MM.1S (cell line): ENCODE data around the gene RBM12.

ENCODE experiments used
- DNase-seq: peaks from one replicate; pipeline ENCODE4 v3.0.0-alpha.2; 2015
- H2AFZ ChIP-seq: fragments of 300-600 bp; sonication (generic); 2 replicates; pipeline ENCODE4 v1.6.0; 2016; ENCODE audit warnings: antibody characterized with exemption, low read length
- H3F3A ChIP-seq: fragments of 300-600 bp; sonication (generic); 2 replicates; pipeline ENCODE4 v1.6.1; 2016; ENCODE audit warnings: mild to moderate bottlenecking, antibody characterized with exemption, low read length, moderate library complexity, mixed read lengths; ENCODE audit not compliant: insufficient read depth
- H3K27ac ChIP-seq: fragments of 300-600 bp; sonication (generic); 2 replicates; pipeline ENCODE4 v1.5.1; 2016; ENCODE audit warnings: mild to moderate bottlenecking, low read length
- H3K27me3 ChIP-seq: fragments of 300-600 bp; sonication (generic); replicated peaks from 2 replicates; pipeline ENCODE4 v1.6.0; 2016; ENCODE audit warnings: low read length; ENCODE audit not compliant: insufficient read depth
- H3K36me3 ChIP-seq: fragments of 300-600 bp; sonication (generic); replicated peaks from 2 replicates; pipeline ENCODE4 v1.6.1; 2016; ENCODE audit warnings: mild to moderate bottlenecking, low read length, mixed read lengths; ENCODE audit not compliant: insufficient read depth
- H3K4me1 ChIP-seq: fragments of 300-600 bp; sonication (generic); 2 replicates; pipeline ENCODE4 v1.6.1; 2016; ENCODE audit warnings: low read length, mixed read lengths
- H3K4me2 ChIP-seq: fragments of 300-600 bp; sonication (generic); 2 replicates; pipeline ENCODE4 v1.6.0; 2016; ENCODE audit warnings: low read depth, low read length
- H3K4me3 ChIP-seq: fragments of 300-600 bp; sonication (generic); 2 replicates; pipeline ENCODE4 v1.5.1; 2016; ENCODE audit warnings: low read length, mixed read lengths
- H3K79me2 ChIP-seq: fragments of 300-600 bp; sonication (generic); 2 replicates; pipeline ENCODE4 v1.6.1; 2016; ENCODE audit warnings: mixed run types, low read length, mixed read lengths
- H3K9ac ChIP-seq: fragments of 300-600 bp; sonication (generic); 2 replicates; pipeline ENCODE4 v1.6.1; 2016; ENCODE audit warnings: low read length, mixed read lengths
- H3K9me2 ChIP-seq: fragments of 300-600 bp; sonication (generic); replicated peaks from 2 replicates; pipeline ENCODE4 v1.6.1; 2016; ENCODE audit warnings: mild to moderate bottlenecking, low read length, mixed read lengths; ENCODE audit not compliant: insufficient read depth
- H3K9me3 ChIP-seq: fragments of 300-600 bp; sonication (generic); replicated peaks from 2 replicates; pipeline ENCODE4 v1.6.1; 2016; ENCODE audit warnings: mild to moderate bottlenecking, low read length, mixed read lengths; ENCODE audit not compliant: insufficient read depth
- H4K20me1 ChIP-seq: fragments of 300-600 bp; sonication (generic); 2 replicates; pipeline ENCODE4 v1.6.1; 2016; ENCODE audit warnings: mild to moderate bottlenecking, low read length, moderate library complexity, mixed read lengths; ENCODE audit not compliant: insufficient read depth
- EZH2 ChIP-seq: fragments of 300-600 bp; sonication (generic); optimal IDR thresholded peaks from 2 replicates; pipeline ENCODE3; 2017; ENCODE audit warnings: low read depth, mild to moderate bottlenecking, antibody characterized with exemption, low read length, mixed read lengths
- EZH2phosphoT487 ChIP-seq: fragments of 300-600 bp; sonication (generic); IDR thresholded peaks from 2 replicates; pipeline ENCODE4 v1.6.1; 2018; ENCODE audit warnings: antibody characterized with exemption, low read length
- TF ChIP-seq, protein P1 (sequence below): fragments of 300-600 bp; sonication (generic); IDR thresholded peaks from 2 replicates; pipeline ENCODE4 v1.5.1; 2016; ENCODE audit warnings: antibody characterized with exemption, low read length, mixed read lengths

RBM12 gene

GRCh38 chr20:35673884-35674283 lies 9.2 kb upstream of the RBM12 start:
- TF ChIP-seq EZH2 = no peak
- TF ChIP-seq, protein P1, sequence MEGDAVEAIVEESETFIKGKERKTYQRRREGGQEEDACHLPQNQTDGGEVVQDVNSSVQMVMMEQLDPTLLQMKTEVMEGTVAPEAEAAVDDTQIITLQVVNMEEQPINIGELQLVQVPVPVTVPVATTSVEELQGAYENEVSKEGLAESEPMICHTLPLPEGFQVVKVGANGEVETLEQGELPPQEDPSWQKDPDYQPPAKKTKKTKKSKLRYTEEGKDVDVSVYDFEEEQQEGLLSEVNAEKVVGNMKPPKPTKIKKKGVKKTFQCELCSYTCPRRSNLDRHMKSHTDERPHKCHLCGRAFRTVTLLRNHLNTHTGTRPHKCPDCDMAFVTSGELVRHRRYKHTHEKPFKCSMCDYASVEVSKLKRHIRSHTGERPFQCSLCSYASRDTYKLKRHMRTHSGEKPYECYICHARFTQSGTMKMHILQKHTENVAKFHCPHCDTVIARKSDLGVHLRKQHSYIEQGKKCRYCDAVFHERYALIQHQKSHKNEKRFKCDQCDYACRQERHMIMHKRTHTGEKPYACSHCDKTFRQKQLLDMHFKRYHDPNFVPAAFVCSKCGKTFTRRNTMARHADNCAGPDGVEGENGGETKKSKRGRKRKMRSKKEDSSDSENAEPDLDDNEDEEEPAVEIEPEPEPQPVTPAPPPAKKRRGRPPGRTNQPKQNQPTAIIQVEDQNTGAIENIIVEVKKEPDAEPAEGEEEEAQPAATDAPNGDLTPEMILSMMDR = no peak
- no peak for TF ChIP-seq EZH2phosphoT487
- no peaks in the 10 kb centered on the region for H3K9me2 ChIP-seq
- H4K20me1 ChIP-seq = no peaks in the 10 kb centered on the region
- no peaks in the 10 kb centered on the region for H3K79me2 ChIP-seq
- H3K4me2 ChIP-seq = no peak overlapping the region
- H3K27me3 ChIP-seq = no peaks in the 10 kb centered on the region
- H2AFZ ChIP-seq = no peak overlapping the region
- no peaks in the 10 kb centered on the region for H3F3A ChIP-seq
- DNase-seq = no peak
- H3K36me3 ChIP-seq = no peaks in the 10 kb centered on the region; the same call in 1 of the 2 replicates
- no peak overlapping the region for H3K4me3 ChIP-seq
- H3K27ac ChIP-seq = no peak overlapping the region
- no peak overlapping the region for H3K9ac ChIP-seq
- H3K4me1 ChIP-seq = no peaks in the 10 kb centered on the region
- no peaks in the 10 kb centered on the region for H3K9me3 ChIP-seq

DNA sequence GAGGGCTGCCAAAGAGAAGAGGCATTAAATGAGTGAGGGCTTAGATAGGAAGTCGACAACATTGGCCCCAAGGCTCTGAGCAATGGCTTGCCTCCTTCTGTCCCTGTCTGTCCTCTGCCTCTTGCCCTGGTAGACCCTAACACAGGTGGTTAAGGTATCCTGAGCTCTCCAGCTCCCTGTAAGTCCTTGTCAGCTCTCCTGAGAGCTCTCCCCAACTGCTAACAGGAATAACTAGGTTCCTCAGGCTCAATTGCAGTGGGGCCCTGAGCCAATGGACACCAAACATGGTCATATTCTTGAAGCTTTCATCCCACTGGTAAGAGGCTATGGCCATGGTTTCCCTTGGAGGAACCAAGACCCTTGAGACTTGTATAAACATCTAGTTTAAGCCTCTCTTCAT lies 5.0 kb upstream of the RBM12 start:
- Histone ChIP-seq H4K20me1 (no peaks in the 10 kb centered on the region), H3K27ac (no peak overlapping the region), H3K27me3 (no peaks in the 10 kb centered on the region), H3K4me3 (no peak overlapping the region), H3K4me2 (no peak overlapping the region), H2AFZ (no peak overlapping the region), H3K9me3 (no peaks in the 10 kb centered on the region), H3K9me2 (no peaks in the 10 kb centered on the region), H3K4me1 (no peaks in the 10 kb centered on the region), H3K79me2 (peaks cover 1% of the 10 kb centered on the region), H3K36me3 (no peaks in the 10 kb centered on the region; the same call in 1 of the 2 replicates), H3F3A (no peaks in the 10 kb centered on the region), H3K9ac (no peak overlapping the region)
- TF ChIP-seq, protein P1 = no peak
- TF ChIP-seq EZH2phosphoT487 (no peak), EZH2 (no peak)
- DNase-seq = no peak

GRCh38 chr20:35669221-35669620 lies 4.5 kb upstream of the RBM12 start:
- Histone ChIP-seq H3F3A (peaks cover 3% of the 10 kb centered on the region; the same call in 1 of the 2 replicates), H3K9me2 (no peaks in the 10 kb centered on the region)

More at GRCh38 chr20:35669221-35669620, 4.5 kb upstream of the RBM12 start:
- Histone ChIP-seq H3K4me1 (no peaks in the 10 kb centered on the region), H3K36me3 (no peaks in the 10 kb centered on the region; the same call in 1 of the 2 replicates), H3K27ac (no peak overlapping the region), H3K79me2 (peaks cover 6% of the 10 kb centered on the region), H4K20me1 (no peaks in the 10 kb centered on the region), H3K9ac (no peak overlapping the region), H3K4me2 (no peak overlapping the region), H3K9me3 (no peaks in the 10 kb centered on the region), H3K27me3 (no peaks in the 10 kb centered on the region), H2AFZ (no peak overlapping the region), H3K4me3 (no peak overlapping the region)
- TF ChIP-seq, protein P1 = no peak
- TF ChIP-seq EZH2phosphoT487 (no peak), EZH2 (no peak)
- DNase-seq = no peak
